Coronary artery (tissue), 2 donors: Measurements from ENCODE around the gene ALAD.
"Not testable (repeated sequence)": the region's sequence is repeated elsewhere in the genome, so short reads cannot be mapped to it uniquely, and the experiment has no call there.

Experiments used
- DNase-seq: peaks from one replicate; pipeline ENCODE4 v3.0.0-alpha.2; 2017; ENCODE audit warnings: low spot score
- H3K27ac ChIP-seq, 2 donors: fragments of 200-600 bp; sonication (generic); one replicate each; pipeline ENCODE4 v1.5.1; 2016 to 2019
- H3K4me3 ChIP-seq: fragments of 200-600 bp; sonication (generic); 2 replicates; pipeline ENCODE4 v1.5.1; 2016; ENCODE audit warnings: mild to moderate bottlenecking, moderate library complexity
- CTCF ChIP-seq: fragments of 200-600 bp; sonication (generic); IDR thresholded peaks from one replicate; pipeline ENCODE4 v1.5.1; 2019; ENCODE audit warnings: antibody characterized with exemption

The ALAD gene

GRCh38 chr9:113389451-113389850 lies 11.6 kb downstream of the ALAD start:
- no peak overlapping the region for H3K27ac ChIP-seq

GRCh38 chr9:113388833-113389232 lies 12.3 kb downstream of the ALAD start:
- Histone ChIP-seq H3K27ac (no peak overlapping the region), H3K4me3 (no peak overlapping the region)
- TF ChIP-seq CTCF: no peak
- DNase-seq: no peak

More at GRCh38 chr9:113389451-113389850, 11.6 kb downstream of the ALAD start:
- no peak for DNase-seq
- no peak overlapping the region for H3K4me3 ChIP-seq
- TF ChIP-seq CTCF: no peak

DNA sequence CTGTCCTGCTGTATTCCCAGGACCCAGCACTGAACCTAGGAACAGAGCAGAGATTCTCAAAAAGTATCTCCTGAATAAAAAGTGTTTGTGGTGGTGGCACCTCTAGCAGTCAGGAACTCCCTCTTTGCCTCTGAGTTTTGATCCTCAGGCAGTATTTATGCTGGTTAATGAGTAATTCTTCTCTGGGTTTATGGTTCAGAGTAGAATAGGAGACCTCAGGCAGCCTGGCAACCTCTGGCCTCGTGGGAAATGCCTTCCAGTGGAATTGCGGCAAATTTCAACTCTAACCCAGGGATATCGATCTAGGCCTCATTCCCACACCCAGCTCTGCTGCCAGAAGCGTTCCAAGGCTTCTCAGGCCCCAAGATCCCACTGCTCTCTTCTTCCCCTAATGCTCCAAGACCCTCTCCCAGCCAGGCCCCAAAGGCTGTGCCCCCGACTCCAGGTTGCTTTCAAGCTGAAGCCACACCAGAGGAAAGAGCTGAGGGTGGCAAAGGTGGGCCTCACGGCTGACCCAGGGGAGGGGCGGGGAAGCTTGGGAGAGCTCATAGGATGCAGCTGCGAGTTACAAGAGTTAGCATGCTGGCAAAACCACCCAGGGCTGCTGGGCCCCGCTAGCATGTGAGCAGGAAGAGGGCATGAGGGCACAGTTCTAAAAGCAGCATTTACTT lies 13.4 kb downstream of the ALAD start:
- no peak overlapping the region for H3K4me3 ChIP-seq
- TF ChIP-seq CTCF: no peak
- DNase-seq: no peak
- no peak overlapping the region for H3K27ac ChIP-seq

DNA sequence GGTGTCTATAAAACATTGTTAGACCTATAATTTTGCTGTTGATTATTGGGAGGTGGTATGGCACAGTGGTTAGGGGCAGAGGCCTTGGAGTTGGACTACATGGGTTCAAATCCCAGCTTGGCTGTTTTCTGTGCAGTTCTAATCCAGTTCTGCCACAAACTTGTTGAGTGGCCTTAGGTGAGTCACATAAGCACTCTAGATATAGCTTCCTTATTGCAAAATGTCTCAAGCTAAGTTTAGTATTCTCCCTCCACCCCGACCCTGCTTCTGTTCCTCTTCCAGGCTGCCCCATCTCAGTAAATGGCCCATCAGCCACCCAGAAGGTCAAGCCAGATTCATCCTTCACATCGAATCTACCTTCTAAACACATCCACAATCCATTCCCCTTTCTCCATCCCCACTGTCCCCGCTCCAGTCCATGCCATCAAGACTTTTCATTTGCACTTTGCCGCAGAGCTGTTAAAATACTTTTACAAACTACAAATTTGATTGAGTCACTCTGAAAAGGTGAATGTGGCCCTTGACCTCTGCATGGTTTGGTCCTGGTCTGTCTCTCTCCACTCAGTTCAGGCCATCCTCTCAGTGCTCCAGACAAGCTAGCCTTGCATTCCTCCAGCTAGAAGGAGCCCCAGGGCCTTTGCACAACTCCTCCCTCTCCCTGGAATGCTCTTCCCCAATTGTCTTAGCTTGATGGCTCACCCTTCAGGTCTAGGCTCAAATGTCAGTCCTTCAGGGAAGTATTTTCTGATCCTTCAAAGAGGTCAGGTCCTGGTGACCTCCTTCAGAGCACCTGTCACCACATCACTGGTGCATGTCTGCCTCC lies 14.3 kb downstream of the ALAD start:
- no peak overlapping the region for H3K27ac ChIP-seq
- H3K4me3 ChIP-seq: no peak overlapping the region
- DNase-seq: no peak
- no peak for TF ChIP-seq CTCF

- no peak for DNase-seq
- no peak overlapping the region for H3K4me3 ChIP-seq
- H3K27ac ChIP-seq: no peak overlapping the region
- TF ChIP-seq CTCF: no peak
Measured at GRCh38 chr9:113381909-113382411, 19.1 kb downstream of the ALAD start.

DNA sequence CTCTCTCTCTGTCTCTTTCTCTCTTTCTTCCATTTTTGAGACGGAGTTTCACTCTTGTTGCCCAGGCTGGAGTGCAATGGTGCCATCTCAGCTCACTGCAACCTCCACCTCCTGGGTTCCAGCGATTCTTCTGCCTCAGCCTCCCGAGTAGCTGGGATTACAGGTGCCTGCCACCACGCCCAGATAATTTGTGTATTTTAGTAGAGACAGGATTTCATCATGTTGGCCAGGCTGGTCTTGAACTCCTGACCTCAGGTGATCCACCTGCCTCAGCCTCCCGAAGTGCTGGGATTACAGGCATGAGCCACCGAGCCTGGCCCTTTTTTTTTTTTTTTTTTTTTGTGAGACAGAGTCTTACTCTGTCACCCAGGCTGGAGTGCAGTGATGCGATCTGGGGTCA lies 19.6 kb downstream of the ALAD start:
- not testable (repeated sequence) for H3K27ac ChIP-seq, DNase-seq, H3K4me3 ChIP-seq

GRCh38 chr9:113380869-113381378 lies 20.2 kb downstream of the ALAD start:
- DNase-seq: no peak
- no peak overlapping the region for H3K4me3 ChIP-seq
- no peak overlapping the region for H3K27ac ChIP-seq
- no peak for TF ChIP-seq CTCF

DNA sequence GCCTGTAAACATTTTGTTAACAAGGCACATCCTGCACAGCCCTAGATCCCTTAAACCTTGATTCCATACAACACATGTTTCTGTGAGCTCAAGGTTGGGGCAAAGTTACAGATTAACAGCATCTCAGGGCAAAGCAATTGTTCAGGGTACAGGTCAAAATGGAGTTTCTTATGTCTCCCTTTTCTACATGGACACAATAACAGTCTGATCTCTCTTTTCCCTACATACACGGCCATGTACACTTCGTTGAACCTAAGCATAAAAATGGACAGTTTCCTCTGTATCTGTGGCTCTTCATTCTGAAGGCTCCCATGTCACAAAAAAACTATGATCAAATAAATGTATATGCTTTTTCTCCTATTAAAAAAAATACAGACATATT lies 21.3 kb downstream of the ALAD start:
- DNase-seq, H3K27ac ChIP-seq, H3K4me3 ChIP-seq: not testable (repeated sequence)

DNA sequence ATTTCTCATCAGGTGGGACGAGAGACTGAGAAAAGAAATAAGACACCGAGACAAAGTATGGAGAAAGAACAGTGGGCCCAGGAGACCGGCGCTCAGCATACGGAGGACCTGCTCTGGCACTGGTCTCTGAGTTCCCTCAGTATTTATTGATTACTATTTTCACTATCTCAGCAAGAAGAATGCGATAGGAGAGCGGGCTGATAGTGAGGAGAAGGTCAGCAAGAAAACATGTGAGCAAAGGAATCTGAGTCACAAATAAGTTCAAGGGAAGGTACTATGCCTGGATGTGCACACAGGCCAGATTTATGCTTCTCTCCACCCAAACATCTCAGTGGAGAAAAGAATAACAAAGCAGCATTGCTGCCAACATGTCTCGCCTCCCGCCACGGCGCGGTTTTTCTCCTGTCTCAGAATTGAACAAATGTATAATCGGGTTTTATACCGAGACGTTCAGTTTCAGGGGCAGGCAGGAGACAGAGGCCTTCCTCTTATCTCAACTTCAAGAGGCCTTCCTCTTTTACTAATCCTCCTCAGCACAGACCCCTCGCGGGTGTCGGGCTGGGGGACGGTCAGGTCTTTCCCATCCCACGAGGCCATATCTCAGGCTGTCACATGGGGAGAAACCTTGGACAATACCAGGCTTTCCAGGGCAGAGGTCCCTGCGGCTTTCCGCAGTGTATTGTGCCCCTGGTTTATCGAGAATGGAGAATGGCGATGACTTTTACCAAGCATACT lies 21.8 kb downstream of the ALAD start:
- H3K4me3 ChIP-seq, H3K27ac ChIP-seq, DNase-seq: not testable (repeated sequence)
